Measurements from ENCODE around the gene RBMS1. TPM values are rescaled to one million over a fixed set of nuclear protein-coding genes. Genes with fewer than 3 reads are reported as not detected.

The RBMS1 gene
- total and polyA plus RNA-seq, 2 donors = 39.8 to 53.7 TPM

- WGBS = 98% methylated on average over 4 of the region's 4 CpGs
- Histone ChIP-seq H3K27me3 (ENCODE audit: control insufficient read depth in 2 of 2, insufficient read depth in 1 of 2, low read length in 1 of 2) (no peaks in the 10 kb centered on the region), H3K4me3 (ENCODE audit: low read length in 2 of 2) (no peak overlapping the region), H3K9me3 (ENCODE audit: control insufficient read depth in 2 of 2, insufficient read depth in 1 of 2, low read length in 1 of 2) (no peaks in the 10 kb centered on the region), H3K4me1 (ENCODE audit: control insufficient read depth in 2 of 2, insufficient read depth in 2 of 2, low read length in 2 of 2) (peaks cover 0 to 2% of the 10 kb centered on the region in 2 donors), H3K36me3 (ENCODE audit: control insufficient read depth in 2 of 2, insufficient read depth in 2 of 2, low read length in 1 of 2) (no peaks in the 10 kb centered on the region), H3K27ac (ENCODE audit: low read depth in 1 of 2, low read length in 1 of 2) (no peak overlapping the region)
- DNase-seq (ENCODE audit: low read depth in 6 of 9, low spot score in 9 of 9) = no peak
These were observed 267.9 kb downstream of the RBMS1 start for GRCh38 chr2:160225722-160226121.

DNA sequence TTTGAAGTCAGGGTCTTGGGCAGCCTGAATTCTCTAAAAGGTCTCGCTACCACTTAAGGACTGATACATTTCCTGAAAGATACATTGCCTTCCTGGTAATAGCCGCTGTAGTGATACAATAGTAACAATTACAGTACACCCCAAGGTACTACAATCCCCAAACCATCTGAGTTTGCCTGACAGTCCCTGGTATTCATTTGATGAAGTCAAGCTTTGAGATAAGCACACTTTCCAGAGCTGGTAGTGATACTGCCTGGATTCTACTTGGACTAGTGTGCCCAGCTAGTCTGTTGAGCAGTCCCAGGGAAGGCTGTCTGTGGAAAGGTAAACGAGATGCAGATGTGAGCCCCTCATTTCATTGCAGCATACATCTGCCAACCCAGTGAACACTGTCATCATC, 269.1 kb downstream of the RBMS1 start:
- Histone ChIP-seq H3K27ac (ENCODE audit: low read depth in 1 of 2, low read length in 1 of 2) (no peak overlapping the region), H3K9me3 (ENCODE audit: control insufficient read depth in 2 of 2, insufficient read depth in 1 of 2, low read length in 1 of 2) (no peaks in the 10 kb centered on the region), H3K4me3 (ENCODE audit: low read length in 2 of 2) (no peak overlapping the region), H3K27me3 (ENCODE audit: control insufficient read depth in 2 of 2, insufficient read depth in 1 of 2, low read length in 1 of 2) (no peaks in the 10 kb centered on the region), H3K36me3 (ENCODE audit: control insufficient read depth in 2 of 2, insufficient read depth in 2 of 2, low read length in 1 of 2) (no peaks in the 10 kb centered on the region), H3K4me1 (ENCODE audit: control insufficient read depth in 2 of 2, insufficient read depth in 2 of 2, low read length in 2 of 2) (peaks cover 0 to 6% of the 10 kb centered on the region in 2 donors)
- no peak for DNase-seq (ENCODE audit: low read depth in 6 of 9, low spot score in 9 of 9)
- WGBS = 95% methylated on average over 3 of the region's 3 CpGs

DNA sequence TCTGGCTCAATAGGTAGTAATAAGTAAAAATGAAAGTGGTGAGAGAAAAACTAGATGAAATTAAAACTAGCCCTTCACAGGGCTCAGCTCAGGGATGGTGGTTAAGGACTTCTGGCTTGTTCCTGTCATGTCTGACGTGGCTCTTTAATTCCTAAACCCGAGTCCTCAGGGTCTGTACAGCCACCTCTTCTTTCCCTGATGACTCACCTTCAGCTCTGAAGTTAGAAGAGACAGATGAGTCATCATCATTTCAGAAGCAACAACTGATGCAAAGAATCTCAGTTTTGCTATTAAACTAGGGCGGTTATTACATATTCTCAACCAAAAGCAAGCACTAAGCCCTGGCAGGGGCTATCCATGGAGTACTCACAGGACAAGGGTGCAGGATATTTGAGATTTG, 269.5 kb downstream of the RBMS1 start:
- H3K9me3 ChIP-seq (ENCODE audit: control insufficient read depth in 2 of 2, insufficient read depth in 1 of 2, low read length in 1 of 2) = no peaks in the 10 kb centered on the region
- no peak overlapping the region for H3K4me3 ChIP-seq (ENCODE audit: low read length in 2 of 2)
- H3K27ac ChIP-seq (ENCODE audit: low read depth in 1 of 2, low read length in 1 of 2) = no peak overlapping the region
- peaks cover 0 to 6% of the 10 kb centered on the region in 2 donors for H3K4me1 ChIP-seq (ENCODE audit: control insufficient read depth in 2 of 2, insufficient read depth in 2 of 2, low read length in 2 of 2)
- DNase-seq (ENCODE audit: low read depth in 6 of 9, low spot score in 9 of 9) = no peak
- no peaks in the 10 kb centered on the region for H3K36me3 ChIP-seq (ENCODE audit: control insufficient read depth in 2 of 2, insufficient read depth in 2 of 2, low read length in 1 of 2)
- no peaks in the 10 kb centered on the region for H3K27me3 ChIP-seq (ENCODE audit: control insufficient read depth in 2 of 2, insufficient read depth in 1 of 2, low read length in 1 of 2)
- WGBS = 87% methylated on average over 3 of the region's 3 CpGs

- H3K4me1 ChIP-seq (ENCODE audit: control insufficient read depth in 2 of 2, insufficient read depth in 2 of 2, low read length in 2 of 2) = peaks cover 0 to 6% of the 10 kb centered on the region in 2 donors
- H3K27me3 ChIP-seq (ENCODE audit: control insufficient read depth in 2 of 2, insufficient read depth in 1 of 2, low read length in 1 of 2) = no peaks in the 10 kb centered on the region
- 97% methylated on average over 3 of the region's 3 CpGs for WGBS
- no peak for DNase-seq (ENCODE audit: low read depth in 6 of 9, low spot score in 9 of 9)
- H3K4me3 ChIP-seq (ENCODE audit: low read length in 2 of 2) = no peak overlapping the region
- H3K9me3 ChIP-seq (ENCODE audit: control insufficient read depth in 2 of 2, insufficient read depth in 1 of 2, low read length in 1 of 2) = no peaks in the 10 kb centered on the region
- no peak overlapping the region for H3K27ac ChIP-seq (ENCODE audit: low read depth in 1 of 2, low read length in 1 of 2)
- no peaks in the 10 kb centered on the region for H3K36me3 ChIP-seq (ENCODE audit: control insufficient read depth in 2 of 2, insufficient read depth in 2 of 2, low read length in 1 of 2)
These were observed 270.0 kb downstream of the RBMS1 start for GRCh38 chr2:160223560-160223959.

GRCh38 chr2:160222546-160223283, 270.9 kb downstream of the RBMS1 start:
- H3K4me3 ChIP-seq (ENCODE audit: low read length in 2 of 2) = no peak overlapping the region
- 82% methylated on average over 7 of the region's 7 CpGs for WGBS
- H3K27me3 ChIP-seq (ENCODE audit: control insufficient read depth in 2 of 2, insufficient read depth in 1 of 2, low read length in 1 of 2) = no peaks in the 10 kb centered on the region
- H3K9me3 ChIP-seq (ENCODE audit: control insufficient read depth in 2 of 2, insufficient read depth in 1 of 2, low read length in 1 of 2) = no peaks in the 10 kb centered on the region
- no peak for DNase-seq (ENCODE audit: low read depth in 6 of 9, low spot score in 9 of 9)
- no peak overlapping the region for H3K27ac ChIP-seq (ENCODE audit: low read depth in 1 of 2, low read length in 1 of 2)
- H3K4me1 ChIP-seq (ENCODE audit: control insufficient read depth in 2 of 2, insufficient read depth in 2 of 2, low read length in 2 of 2) = peaks cover 0 to 6% of the 10 kb centered on the region in 2 donors
- H3K36me3 ChIP-seq (ENCODE audit: control insufficient read depth in 2 of 2, insufficient read depth in 2 of 2, low read length in 1 of 2) = no peaks in the 10 kb centered on the region

All from thymus (tissue), 11 donors.